T-helper 2 cell treated with Interferon-gamma antibody and Interleukin-4, amounts not matched to agents 100 ng/mL and 5 ng/mL, for 36 hours (primary cell): ENCODE measurements around the gene PPP1R9A. TPM values are rescaled to one million over a fixed set of nuclear protein-coding genes. Genes with fewer than 3 reads are reported as not detected.

ENCODE experiments used
- intact Hi-C: fragments of 100-400 bp; cut with micrococcal nuclease; formaldehyde crosslinking; loops from one replicate; pipeline ENCODE4 v1.15.1; 2023
- total RNA-seq: library from RNA; stranded (reverse); gene quantifications from 2 replicates; pipeline ENCODE4 v1.2.3, GENCODE V29; 2022

The PPP1R9A gene
- total RNA-seq, 1 donor from 2014 or later, result not detected

GRCh38 chr7:94908323-94909178 lies 1.2 kb downstream of the PPP1R9A start:
- intact Hi-C loops, result no loop called here

GRCh38 chr7:94909179-94909466 lies 1.7 kb downstream of the PPP1R9A start:
- intact Hi-C loops, result no loop called here

DNA sequence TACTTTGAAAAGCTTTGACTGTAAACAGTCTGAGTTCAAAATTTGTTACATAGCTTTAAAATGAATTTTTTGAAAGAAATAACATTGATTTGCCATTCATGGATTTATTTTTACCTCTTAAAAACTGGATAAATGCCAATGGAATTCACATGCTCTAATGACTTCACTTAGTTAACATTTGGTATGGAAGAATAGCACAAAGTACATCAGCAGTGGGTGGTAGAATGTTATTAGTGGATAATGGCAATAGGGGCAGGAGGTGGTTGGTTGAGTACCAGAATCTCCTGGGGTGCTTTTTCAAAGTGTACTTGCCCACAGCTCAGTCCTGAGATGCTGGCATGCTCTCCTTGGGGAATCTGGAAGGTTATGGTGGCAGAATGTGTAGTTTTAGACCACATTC lies 4.7 kb downstream of the PPP1R9A start:
- intact Hi-C loops, result no loop called here

- intact Hi-C loops, result no loop called here
Measured at GRCh38 chr7:94913391-94913790, 6.0 kb downstream of the PPP1R9A start.

- intact Hi-C loops, result no loop called here
Measured at GRCh38 chr7:94921911-94922310, 14.5 kb downstream of the PPP1R9A start.

- intact Hi-C loops, result no loop called here
Measured at GRCh38 chr7:94922457-94922856, 15.1 kb downstream of the PPP1R9A start.

DNA sequence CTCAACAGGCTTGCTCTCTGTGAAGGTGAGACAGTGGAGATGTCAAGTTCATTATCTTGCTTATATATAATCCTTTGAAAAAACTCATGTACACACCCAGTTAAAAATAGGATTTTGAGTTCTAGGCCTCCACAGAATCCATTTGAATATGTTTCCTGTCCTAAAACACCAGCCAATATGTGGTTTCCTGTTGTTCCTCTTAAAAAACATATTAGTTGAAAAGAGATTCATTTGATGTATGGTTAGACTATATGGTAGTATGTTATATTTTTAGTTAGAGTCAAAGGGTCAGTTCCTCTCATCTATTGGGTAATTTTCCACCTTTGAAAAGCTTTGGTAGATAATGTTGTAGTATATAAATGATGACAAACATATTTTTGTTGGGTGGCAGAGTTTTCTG lies 16.0 kb downstream of the PPP1R9A start:
- intact Hi-C loops, result no loop called here

DNA sequence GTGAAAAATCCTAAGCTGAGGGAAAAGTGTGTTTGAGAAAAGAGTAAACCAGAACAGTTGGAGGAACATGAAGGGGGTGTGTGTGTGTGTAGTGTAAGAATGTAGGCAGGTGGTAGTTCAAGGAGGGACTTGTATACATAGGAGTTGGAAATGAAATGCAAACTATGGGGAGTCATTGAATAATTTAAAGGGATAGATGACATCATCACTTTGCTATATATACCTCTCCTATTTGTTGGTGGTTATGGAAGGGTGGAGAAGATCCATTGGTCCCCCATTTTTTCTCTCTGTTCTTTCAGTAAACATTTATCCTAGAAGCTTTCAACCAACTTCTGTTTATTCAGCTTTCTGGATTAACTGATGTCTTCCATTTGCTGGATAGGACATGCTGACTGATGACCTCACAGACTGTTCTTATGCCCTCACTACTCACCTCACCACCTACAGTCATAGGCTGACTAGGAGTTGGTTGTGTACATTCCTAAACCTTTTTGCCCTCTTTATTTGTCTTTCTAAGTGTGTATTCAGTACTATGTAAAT lies 20.8 kb downstream of the PPP1R9A start:
- intact Hi-C loops, result no loop called here

- intact Hi-C loops, result no loop called here
Measured at GRCh38 chr7:94933256-94933990, 26.0 kb downstream of the PPP1R9A start.

DNA sequence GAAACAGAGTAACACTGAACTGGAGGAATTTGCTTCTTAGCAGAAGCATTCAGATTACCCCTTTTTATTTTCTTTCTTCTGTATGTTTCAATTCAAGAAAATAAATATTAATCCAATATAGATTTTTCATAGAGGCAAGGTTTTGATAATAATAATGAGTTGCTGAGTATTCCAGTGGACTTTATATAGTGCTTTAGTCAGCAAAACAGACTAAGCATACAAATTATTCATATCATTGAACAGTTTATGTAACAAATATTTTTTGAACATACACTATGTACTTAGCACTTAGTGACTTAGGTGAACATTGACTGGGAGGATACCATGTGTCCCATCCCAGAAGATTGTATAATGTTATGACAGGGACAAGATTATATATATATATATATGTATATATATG lies 32.0 kb downstream of the PPP1R9A start:
- intact Hi-C loops, result no loop called here

GRCh38 chr7:94940241-94940640 lies 32.8 kb downstream of the PPP1R9A start:
- intact Hi-C loops, result no loop called here

- intact Hi-C loops, result no loop called here
Measured at GRCh38 chr7:94941844-94942632, 34.6 kb downstream of the PPP1R9A start.

- intact Hi-C loops, result no loop called here
Measured at GRCh38 chr7:94943134-94943533, 35.7 kb downstream of the PPP1R9A start.

GRCh38 chr7:94949532-94949931 lies 42.1 kb downstream of the PPP1R9A start:
- intact Hi-C loops, result no loop called here

DNA sequence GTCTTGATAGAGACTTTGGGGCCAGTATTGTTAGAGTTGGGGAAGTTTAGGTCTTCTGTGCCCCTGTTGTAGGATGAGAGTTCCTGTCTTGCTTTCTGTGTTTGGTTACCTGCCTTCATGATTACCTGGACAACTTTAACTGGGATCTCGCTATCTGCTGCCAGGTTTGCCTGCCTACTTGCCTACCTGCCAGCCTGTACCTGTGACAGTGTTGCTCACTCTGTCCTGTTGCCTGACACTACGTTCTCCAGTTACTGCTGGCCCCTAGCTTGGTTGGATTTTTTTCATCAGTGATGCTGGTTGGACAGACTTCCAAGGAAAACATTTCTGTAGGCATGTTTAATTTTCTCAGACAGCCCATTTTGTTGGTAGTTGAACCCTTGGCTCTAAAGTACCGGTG lies 48.4 kb downstream of the PPP1R9A start:
- intact Hi-C loops, result no loop called here

DNA sequence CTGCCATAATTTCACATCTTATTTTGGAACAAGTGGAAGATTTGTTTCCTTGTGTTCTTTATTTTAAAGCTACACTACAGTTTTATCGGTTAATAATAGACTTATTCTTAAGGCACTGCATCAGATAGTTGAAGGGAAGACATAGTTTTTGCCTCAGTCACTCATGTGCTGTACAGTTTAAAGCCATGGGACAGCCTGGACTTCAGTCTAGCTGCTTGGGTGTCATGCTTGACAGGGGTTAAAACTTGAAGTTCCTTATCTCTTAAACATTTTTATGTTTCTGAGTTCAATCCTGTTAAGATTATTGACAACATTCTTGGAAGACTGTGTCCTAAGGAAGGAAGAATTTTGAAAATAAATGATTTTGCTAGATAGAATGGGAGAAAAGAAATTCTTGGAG lies 49.7 kb downstream of the PPP1R9A start:
- intact Hi-C loops, result no loop called here

DNA sequence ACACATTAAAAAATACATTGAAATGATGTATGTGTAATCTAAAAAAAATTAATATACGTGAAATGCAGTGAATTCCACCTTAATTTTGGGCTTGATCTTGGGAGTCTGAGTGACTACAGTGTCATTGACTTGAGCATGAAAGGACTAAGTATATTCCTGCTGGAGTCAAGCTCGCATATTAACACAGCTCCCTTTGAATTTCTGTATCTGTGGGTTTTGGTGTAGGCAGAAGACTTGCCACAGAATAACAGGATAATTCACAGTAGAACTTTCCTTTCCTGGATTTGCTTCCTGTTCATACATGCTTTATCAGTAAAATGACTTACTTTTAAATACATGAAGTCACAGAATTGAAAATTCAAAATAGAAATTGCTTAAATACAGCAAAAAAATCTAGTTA lies 55.3 kb downstream of the PPP1R9A start:
- intact Hi-C loops, result no loop called here

GRCh38 chr7:94969434-94970084 lies 62.2 kb downstream of the PPP1R9A start:
- intact Hi-C loops, result no loop called here

DNA sequence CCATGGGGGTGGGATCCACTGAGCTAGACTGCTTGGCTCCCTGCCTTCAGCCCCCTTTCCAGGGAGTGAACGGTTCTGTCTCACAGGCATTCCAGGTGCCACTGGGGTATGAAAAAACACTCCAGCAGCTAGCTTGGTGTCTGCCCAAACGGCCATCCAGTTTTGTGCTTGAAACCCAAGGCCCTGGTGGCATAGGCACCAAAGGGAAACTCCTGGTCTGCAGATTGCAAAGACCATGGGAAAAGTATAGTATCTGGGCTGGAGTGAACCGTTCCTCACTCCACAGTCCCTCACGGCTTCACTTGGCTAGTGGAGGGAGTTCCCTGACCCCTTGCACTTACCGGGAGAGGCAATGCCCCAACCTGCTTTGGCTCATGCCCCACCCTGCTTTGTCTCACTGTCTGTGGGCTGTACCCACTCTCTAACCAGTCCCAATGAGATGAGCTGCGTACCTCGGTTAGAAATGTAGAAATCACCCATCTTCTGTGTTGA lies 62.7 kb downstream of the PPP1R9A start:
- intact Hi-C loops, result no loop called here

DNA sequence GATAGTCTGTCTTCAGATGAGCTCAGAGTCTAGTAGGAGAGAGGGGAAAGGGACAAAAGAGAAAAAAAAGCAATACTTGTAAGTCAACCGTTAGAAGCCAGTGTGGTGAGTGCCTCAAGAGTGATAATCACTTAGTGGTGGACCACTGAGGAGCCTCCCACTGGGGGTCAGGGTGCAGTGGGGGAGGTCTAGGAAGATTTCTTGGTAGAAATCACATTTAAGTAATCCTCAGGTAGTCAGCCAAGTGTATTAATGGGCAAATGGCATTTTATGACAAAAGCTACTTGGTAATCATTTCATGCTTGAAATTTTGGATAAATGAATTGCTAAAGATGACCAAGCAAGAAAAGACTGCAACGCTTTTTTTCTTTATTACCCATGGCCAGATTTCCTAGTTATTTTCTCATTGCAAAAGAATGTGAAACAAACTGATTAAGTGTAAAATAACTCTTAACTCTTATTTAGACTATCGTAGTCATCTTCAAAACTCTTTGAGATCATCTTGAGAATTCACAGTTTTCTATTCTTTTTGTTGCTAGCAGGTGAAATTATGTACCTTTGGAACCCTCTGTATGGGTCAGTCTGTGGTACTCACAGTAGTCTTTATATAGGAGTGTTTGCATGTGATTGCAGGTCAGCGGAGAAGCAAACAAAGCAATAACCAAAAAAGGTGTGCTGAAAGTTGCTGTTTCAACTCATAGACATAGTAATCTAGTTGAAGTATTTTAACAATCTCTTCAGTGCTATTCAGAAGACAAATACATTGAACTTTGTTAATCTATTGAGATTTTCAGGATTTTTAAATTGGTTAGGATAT lies 63.9 kb downstream of the PPP1R9A start:
- intact Hi-C loops, result no loop called here
